WI38 (cell line): Measurements from ENCODE around the gene PCDHB4.
"Not testable (repeated sequence)": the region's sequence is repeated elsewhere in the genome, so short reads cannot be mapped to it uniquely, and the experiment has no call there.

ENCODE experiments used
- H3K4me3 ChIP-seq: 2 replicates; pipeline ENCODE4 v1.5.1; 2011; ENCODE audit warnings: low read depth, mild to moderate bottlenecking, control low read depth, low read length
- CTCF ChIP-seq: IDR thresholded peaks from 2 replicates; pipeline ENCODE4 v1.5.1; 2012; ENCODE audit warnings: low read depth, mild to moderate bottlenecking, control low read depth, low read length

Gene PCDHB4

GRCh38 chr5:141121563-141121962 lies at the start of gene PCDHB4:
Gene PCDHB4, plus strand, starts transcription at chr5:141121818. Its CDS starts 181 bp downstream, at chr5:141121999.
- no peak for TF ChIP-seq CTCF
- H3K4me3 ChIP-seq = no peak within 1 kb of the TSS

DNA sequence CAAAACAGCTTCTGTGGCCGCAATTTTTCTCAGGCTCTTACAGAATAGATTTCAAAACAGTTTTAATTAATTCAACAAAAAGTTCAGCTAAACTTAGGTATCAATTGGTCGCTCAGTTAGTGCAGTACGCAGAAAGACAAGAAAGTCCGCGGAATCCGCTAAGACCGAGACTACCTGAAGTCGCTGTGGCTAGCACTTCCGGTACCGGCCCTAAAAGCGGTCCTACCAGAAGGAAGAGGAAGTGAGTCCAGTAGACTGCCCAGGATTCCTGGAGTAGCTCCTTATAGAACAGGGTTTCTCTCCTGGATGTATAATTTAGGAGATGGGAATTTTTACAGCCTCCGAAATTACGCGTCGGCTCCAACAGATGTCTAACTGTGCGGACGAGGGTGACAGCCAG lies 43.8 kb upstream of the PCDHB4 start:
- H3K4me3 ChIP-seq = no peak overlapping the region
- TF ChIP-seq CTCF = no peak

DNA sequence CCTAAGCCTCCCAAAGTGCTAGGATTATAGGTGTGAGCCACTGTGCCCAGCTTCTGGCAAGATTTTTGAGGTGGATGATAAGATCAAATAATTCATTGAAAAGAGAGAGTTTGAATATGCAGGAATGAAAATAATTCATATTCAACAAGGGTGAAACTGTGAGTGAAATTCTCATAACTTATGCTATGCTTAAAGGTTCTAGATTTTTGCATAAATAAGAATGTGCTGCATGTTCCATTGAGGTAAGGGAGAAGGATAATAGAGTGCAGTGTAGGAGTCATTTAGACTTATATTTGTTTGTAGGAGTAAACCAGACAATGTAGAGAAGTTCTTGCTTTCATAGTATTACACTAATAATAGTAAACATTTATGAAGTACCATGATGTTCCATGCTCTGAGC lies 39.4 kb upstream of the PCDHB4 start:
- no peak overlapping the region for H3K4me3 ChIP-seq
- no peak for TF ChIP-seq CTCF

DNA sequence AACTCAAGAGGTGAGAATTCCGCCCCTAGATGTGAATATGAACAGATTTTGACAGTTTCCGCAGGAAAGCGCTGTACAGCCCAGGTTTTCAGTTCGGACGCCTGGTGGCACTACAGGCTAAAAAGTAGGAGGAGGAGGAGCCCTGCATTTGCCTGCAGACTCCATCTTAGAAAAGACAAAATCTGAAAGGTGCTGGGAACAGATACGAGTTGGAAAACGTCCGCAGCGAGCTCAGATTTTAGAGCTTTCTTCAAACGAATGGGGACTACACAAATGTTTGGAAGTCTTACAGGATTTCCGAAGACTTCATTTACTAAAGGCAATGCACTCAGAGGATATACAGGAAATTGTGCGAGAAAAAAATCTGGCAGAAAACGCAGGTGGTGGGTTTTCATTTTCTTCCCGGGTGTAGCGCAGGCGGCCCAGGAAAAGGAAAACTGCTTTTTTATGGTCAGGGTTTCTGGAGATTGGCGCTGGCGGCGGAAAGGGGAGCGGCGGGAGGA lies 37.1 kb upstream of the PCDHB4 start:
- H3K4me3 ChIP-seq = peak overlapping the region; percentile 46
- TF ChIP-seq CTCF = peak; percentile 28

DNA sequence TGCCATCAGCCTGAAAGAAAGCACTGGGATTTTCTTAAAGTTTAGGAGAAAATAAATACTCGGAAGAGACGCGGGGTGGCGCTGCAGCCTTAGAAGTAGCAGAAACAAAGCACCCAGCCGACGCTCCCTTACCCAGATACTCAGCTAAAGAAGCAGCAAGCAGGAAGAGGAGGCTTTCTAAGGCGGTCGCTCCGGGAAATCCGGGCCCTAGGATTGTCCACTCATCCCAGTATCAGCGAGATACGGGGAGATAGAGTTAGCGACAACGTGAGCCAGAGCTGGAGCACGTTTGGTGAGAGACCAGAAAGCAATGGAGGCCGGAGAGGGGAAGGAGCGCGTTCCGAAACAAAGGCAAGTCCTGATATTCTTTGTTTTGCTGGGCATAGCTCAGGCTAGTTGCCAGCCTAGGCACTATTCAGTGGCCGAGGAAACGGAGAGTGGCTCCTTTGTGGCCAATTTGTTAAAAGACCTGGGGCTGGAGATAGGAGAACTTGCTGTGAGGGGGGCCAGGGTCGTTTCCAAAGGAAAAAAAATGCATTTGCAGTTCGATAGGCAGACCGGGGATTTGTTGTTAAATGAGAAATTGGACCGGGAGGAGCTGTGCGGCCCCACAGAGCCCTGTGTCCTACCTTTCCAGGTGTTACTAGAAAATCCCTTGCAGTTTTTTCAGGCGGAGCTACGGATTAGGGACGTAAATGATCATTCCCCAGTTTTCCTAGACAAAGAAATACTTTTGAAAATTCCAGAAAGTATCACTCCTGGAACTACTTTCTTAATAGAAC lies 26.9 kb upstream of the PCDHB4 start, which contains the start of gene PCDHB2:
Gene PCDHB2 (plus strand): TSS at position 135 of the 782 bp plus-strand sequence. CDS start 176 bp downstream, at position 311.
- H3K4me3 ChIP-seq = peak within 1 kb of the TSS; percentile 49

DNA sequence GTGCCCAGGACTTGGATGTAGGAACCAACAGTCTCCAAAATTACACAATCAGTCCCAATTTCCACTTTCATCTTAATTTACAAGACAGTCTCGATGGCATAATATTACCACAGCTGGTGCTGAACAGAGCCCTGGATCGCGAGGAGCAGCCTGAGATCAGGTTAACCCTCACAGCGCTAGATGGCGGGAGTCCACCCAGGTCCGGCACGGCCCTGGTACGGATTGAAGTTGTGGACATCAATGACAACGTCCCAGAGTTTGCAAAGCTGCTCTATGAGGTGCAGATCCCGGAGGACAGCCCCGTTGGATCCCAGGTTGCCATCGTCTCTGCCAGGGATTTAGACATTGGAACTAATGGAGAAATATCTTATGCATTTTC lies 26.4 kb upstream of the PCDHB4 start:
- peak overlapping the region; percentile 49; the same call in 1 of the 2 replicates for H3K4me3 ChIP-seq
- TF ChIP-seq CTCF = no peak

More for the DNA sequence above, 26.9 kb upstream of the PCDHB4 start, which contains the start of gene PCDHB2:
- TF ChIP-seq CTCF = no peak

DNA sequence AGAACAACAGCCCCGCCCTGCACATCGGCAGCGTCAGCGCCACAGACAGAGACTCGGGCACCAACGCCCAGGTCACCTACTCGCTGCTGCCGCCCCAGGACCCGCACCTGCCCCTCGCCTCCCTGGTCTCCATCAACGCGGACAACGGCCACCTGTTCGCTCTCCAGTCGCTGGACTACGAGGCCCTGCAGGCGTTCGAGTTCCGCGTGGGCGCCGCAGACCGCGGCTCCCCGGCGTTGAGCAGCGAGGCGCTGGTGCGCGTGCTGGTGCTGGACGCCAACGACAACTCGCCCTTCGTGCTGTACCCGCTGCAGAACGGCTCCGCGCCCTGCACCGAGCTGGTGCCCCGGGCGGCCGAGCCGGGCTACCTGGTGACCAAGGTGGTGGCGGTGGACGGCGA lies 25.4 kb upstream of the PCDHB4 start:
- not testable (repeated sequence) for H3K4me3 ChIP-seq

DNA sequence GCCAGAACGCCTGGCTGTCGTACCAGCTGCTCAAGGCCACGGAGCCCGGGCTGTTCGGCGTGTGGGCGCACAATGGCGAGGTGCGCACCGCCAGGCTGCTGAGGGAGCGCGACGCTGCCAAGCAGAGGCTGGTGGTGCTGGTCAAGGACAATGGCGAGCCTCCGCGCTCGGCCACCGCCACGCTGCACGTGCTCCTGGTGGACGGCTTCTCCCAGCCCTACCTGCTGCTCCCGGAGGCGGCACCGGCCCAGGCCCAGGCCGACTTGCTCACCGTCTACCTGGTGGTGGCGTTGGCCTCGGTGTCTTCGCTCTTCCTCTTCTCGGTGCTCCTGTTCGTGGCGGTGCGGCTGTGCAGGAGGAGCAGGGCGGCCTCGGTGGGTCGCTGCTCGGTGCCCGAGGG lies 25.0 kb upstream of the PCDHB4 start:
- not testable (repeated sequence) for H3K4me3 ChIP-seq
